ENCODE results near the gene JAG1.

- TF ChIP-seq POLR2AphosphoS5 (IDR thresholded peaks at IDR 0.05), result peak; percentile 57
- no peak for TF ChIP-seq CTCF (IDR thresholded peaks at IDR 0.05)
These were observed 37.4 kb downstream of the JAG1 start for GRCh38 chr20:10636326-10636818.
